GM10847 (cell line): Measurements from ENCODE around the gene RGS3.

Source experiments
- POLR2A ChIP-seq: IDR thresholded peaks from 2 replicates; pipeline ENCODE4 v1.6.1; 2011; ENCODE audit not compliant: insufficient read length; ENCODE audit errors: extremely low read depth

The RGS3 gene

DNA sequence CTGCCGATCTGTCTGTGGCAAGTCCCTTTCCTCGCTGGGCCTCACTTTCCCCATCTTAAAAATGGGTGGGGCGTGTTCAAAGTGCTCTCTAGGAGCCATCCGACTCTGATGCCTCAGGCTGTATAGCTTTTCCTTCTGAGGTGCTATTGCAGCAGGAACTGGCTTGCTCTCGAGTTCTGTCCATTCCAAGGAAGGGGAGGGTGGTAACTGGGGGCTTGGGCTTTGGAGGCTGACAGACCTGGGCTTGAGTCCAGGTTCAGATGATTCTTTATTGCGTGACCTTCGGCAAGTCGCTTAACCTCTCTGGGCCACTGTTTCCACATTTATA is 139.5 kb downstream of the RGS3 start:
- no peak for TF ChIP-seq POLR2A

DNA sequence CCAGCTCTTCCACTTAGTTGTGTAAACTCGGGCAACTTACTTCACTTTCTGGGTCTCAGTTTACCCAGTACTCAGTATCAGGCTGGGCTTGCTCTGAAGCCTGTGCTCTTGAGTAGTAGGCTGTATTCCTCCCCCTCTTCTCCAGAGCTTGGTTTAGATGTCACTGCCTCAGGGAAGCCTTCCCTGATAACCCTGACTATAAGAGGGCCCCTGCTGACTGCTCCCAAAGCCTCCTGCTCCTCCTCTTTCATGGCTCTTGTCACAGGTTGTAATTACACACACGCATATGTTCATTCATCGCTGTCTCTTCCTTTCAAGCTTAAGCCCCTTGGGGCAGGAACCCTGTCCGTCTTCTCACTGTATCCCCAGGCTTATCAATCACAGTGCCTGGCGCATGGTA is 140.2 kb downstream of the RGS3 start:
- TF ChIP-seq POLR2A, result no peak

DNA sequence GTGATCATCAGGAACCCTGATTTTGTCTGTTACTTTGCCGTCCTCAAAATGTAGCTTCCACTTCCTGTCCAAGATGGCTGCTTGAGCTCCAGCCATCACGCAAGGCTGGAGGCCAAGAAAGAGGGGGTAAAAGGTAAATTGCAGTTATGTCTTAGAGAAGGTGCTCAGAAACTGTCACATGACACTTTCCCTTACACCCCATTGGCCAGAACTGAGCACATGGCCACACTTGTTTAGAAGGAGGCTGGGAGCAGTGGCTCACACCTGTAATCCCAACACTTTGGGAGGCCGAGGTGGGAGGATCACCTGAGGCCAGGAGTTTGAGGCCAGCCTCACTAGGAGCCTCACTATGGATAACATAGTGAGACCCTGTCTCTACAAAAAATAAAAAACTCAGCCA is 140.9 kb downstream of the RGS3 start:
- TF ChIP-seq POLR2A, result no peak

GRCh38 chr9:113606510-113606909 is 143.0 kb downstream of the RGS3 start:
- no peak for TF ChIP-seq POLR2A

GRCh38 chr9:113608082-113608685 is 144.7 kb downstream of the RGS3 start:
- TF ChIP-seq POLR2A, result no peak

- no peak for TF ChIP-seq POLR2A
Measured at GRCh38 chr9:113609562-113610318, 146.2 kb downstream of the RGS3 start.

- TF ChIP-seq POLR2A, result no peak
Measured at GRCh38 chr9:113611461-113612215, 148.1 kb downstream of the RGS3 start.

- TF ChIP-seq POLR2A, result no peak
Measured at GRCh38 chr9:113612216-113612747, 148.8 kb downstream of the RGS3 start.

DNA sequence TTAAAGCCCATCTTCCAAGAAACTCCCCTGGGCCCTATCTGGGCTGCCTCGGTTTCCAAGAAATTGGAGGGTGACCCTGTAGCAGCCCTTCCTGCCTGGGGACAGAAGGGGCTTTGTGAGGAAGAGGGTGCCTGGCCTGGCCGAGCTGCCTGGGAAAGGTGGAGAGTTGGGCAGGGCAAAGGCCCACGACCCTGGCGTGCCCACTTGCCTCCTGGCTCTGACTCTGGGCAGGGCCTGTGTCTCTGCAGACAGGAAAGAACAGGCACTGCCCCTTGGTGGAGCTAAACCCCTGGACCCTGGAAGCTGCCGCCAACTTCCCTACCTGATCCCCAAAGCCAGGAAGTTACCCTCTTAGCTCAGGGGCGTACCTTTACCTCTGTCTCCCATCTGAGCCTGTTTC is 149.3 kb downstream of the RGS3 start:
- no peak for TF ChIP-seq POLR2A

- no peak for TF ChIP-seq POLR2A
Measured at GRCh38 chr9:113613815-113614413, 150.4 kb downstream of the RGS3 start.

- no peak for TF ChIP-seq POLR2A
Measured at GRCh38 chr9:113614843-113615648, 151.5 kb downstream of the RGS3 start.

DNA sequence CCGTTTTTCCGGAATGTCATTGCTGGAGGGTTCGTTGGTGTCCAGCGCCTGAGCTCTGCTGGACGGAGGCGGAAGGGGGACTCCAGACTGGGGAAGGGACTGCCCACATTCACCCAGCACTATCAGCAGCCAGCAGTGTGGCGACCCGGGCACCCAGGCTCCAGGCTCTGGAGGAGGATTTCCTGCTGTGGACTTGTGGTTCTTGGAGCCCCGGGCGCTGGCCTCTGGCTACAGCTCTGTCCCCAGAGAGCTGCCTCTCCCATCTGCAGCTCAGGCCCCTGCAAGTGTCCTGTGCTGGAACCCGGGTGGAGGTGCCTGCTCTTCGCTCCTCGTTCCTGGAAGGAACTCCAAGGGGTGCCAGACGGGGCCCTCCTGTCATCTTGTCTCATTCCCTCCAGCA is 152.6 kb downstream of the RGS3 start:
- TF ChIP-seq POLR2A, result no peak

GRCh38 chr9:113616621-113617496 is 153.3 kb downstream of the RGS3 start:
- TF ChIP-seq POLR2A, result no peak

DNA sequence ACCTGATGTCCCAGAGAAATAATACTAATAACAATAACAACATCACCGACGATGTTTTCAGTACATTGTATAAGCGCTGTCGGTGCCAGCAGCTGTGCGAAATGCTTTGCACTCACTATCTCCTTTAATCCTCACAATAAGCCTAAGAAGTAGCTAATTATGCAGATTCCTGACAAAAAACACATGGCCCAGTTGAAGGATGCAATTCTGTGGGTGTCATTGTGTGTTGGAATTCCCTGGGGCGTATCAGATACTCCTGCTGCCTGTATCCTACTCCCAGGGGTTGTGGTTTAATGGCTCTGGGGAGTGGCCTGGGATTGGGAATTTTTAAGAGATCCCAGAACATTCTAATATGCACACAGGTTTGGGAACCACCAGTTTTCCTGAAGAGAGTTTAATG is 154.0 kb downstream of the RGS3 start:
- TF ChIP-seq POLR2A, result no peak
